ENCODE results near the gene AMN1.
"Not testable (repeated sequence)": the region's sequence is repeated elsewhere in the genome, so short reads cannot be mapped to it uniquely, and the experiment has no call there.

Gene AMN1

DNA sequence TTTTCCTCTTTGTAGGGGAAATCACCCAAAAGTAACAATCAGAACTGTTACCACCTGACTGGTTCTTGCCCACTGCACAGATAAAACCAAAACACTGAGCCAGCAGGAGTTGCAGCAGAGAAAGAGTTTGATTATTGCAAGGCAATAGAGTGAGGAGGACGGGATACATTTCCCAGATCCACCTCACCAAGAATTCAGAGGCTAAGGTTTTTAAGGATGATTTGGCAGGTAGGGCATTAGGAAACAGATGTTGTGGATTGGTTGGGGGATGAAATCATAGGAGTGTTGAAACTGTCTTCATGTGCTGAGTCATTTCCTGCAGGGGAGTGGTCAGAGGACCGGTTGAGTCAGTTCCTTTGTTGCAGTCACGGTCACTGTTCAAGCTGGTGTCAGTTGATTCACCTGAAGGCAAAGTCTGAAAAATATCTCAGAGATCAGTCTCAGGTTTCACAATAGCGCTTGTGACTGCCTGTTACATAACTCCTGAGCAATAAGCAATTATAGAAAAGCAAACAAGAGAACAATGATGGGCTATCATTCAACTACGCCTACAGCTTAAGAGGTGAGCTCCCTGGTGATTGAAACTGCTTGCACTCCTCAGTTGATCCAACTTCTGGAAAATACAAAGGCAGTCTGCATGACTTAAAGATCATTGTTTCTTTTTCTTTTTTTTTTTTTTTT, 20.3 kb upstream of the AMN1 start:
- Histone ChIP-seq H3K9me2 (replicated peaks; ENCODE audit: insufficient read depth, low read length) (no peaks in the 10 kb centered on the region), H3K27me3 (replicated peaks; ENCODE audit: insufficient read depth, low read length) (no peaks in the 10 kb centered on the region), H3K4me3 (ENCODE audit: low read length) (no peak overlapping the region), H3K4me2 (ENCODE audit: low read depth, low read length) (no peak overlapping the region), H3F3A (ENCODE audit: insufficient read depth, low read length) (peaks cover 27% of the 10 kb centered on the region), H3K79me2 (ENCODE audit: low read length) (no peaks in the 10 kb centered on the region), H3K36me3 (replicated peaks; ENCODE audit: insufficient read depth, low read length) (no peaks in the 10 kb centered on the region), H3K9ac (ENCODE audit: low read length) (no peak overlapping the region), H3K4me1 (ENCODE audit: low read length) (peaks cover 30% of the 10 kb centered on the region), H3K27ac (ENCODE audit: low read length) (peak overlapping the region; percentile 46; the same call in 1 of the 2 replicates), H4K20me1 (ENCODE audit: insufficient read depth, low read length) (no peaks in the 10 kb centered on the region), H2AFZ (ENCODE audit: low read length) (0 out of 2 replicates have a peak overlapping the region, but pooled peaks have one; percentile 0), H3K9me3 (replicated peaks; ENCODE audit: insufficient read depth, low read length) (no peaks in the 10 kb centered on the region)
- TF ChIP-seq EZH2phosphoT487 (IDR thresholded peaks at IDR 0.05; ENCODE audit: low read length) (no peak), EZH2 (optimal IDR thresholded peaks at IDR 0.05; ENCODE audit: low read depth, low read length) (no peak)
- TF ChIP-seq, protein P1, sequence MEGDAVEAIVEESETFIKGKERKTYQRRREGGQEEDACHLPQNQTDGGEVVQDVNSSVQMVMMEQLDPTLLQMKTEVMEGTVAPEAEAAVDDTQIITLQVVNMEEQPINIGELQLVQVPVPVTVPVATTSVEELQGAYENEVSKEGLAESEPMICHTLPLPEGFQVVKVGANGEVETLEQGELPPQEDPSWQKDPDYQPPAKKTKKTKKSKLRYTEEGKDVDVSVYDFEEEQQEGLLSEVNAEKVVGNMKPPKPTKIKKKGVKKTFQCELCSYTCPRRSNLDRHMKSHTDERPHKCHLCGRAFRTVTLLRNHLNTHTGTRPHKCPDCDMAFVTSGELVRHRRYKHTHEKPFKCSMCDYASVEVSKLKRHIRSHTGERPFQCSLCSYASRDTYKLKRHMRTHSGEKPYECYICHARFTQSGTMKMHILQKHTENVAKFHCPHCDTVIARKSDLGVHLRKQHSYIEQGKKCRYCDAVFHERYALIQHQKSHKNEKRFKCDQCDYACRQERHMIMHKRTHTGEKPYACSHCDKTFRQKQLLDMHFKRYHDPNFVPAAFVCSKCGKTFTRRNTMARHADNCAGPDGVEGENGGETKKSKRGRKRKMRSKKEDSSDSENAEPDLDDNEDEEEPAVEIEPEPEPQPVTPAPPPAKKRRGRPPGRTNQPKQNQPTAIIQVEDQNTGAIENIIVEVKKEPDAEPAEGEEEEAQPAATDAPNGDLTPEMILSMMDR (IDR thresholded peaks at IDR 0.05; ENCODE audit: low read length), result no peak
- DNase-seq, result peak; percentile 90

DNA sequence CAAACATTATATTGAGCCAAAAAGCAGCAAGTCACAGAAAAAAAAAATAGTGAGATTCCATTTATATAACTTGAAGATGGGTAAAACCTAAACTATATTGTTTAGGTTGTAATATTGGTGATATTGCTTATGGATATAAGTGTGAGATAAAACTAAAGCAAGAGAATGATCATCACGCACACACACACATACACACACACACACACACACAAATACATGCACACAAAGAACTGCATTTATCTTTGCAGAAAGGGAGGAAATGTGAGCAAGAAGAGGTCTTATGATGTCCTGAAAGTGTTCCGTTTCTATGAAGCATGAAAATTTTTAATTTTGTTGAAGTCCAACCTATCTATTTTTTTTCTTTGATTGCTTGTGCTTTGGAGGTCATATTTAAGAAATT, 16.4 kb upstream of the AMN1 start:
- Histone ChIP-seq H3F3A (ENCODE audit: insufficient read depth, low read length) (peaks cover 8% of the 10 kb centered on the region), H3K27ac (ENCODE audit: low read length) (no peak overlapping the region), H3K4me1 (ENCODE audit: low read length) (peaks cover 15% of the 10 kb centered on the region), H3K9me2 (replicated peaks; ENCODE audit: insufficient read depth, low read length) (no peaks in the 10 kb centered on the region; the same call in 1 of the 2 replicates), H3K4me2 (ENCODE audit: low read depth, low read length) (no peak overlapping the region), H4K20me1 (ENCODE audit: insufficient read depth, low read length) (no peaks in the 10 kb centered on the region), H3K9me3 (replicated peaks; ENCODE audit: insufficient read depth, low read length) (no peaks in the 10 kb centered on the region), H3K79me2 (ENCODE audit: low read length) (no peaks in the 10 kb centered on the region), H2AFZ (ENCODE audit: low read length) (no peak overlapping the region), H3K4me3 (ENCODE audit: low read length) (no peak overlapping the region), H3K36me3 (replicated peaks; ENCODE audit: insufficient read depth, low read length) (no peaks in the 10 kb centered on the region), H3K27me3 (replicated peaks; ENCODE audit: insufficient read depth, low read length) (no peaks in the 10 kb centered on the region), H3K9ac (ENCODE audit: low read length) (no peak overlapping the region)
- no peak for DNase-seq
- TF ChIP-seq, protein P1 (IDR thresholded peaks at IDR 0.05; ENCODE audit: low read length), result no peak
- no peak for TF ChIP-seq EZH2 (optimal IDR thresholded peaks at IDR 0.05; ENCODE audit: low read depth, low read length)
- no peak for TF ChIP-seq EZH2phosphoT487 (IDR thresholded peaks at IDR 0.05; ENCODE audit: low read length)

DNA sequence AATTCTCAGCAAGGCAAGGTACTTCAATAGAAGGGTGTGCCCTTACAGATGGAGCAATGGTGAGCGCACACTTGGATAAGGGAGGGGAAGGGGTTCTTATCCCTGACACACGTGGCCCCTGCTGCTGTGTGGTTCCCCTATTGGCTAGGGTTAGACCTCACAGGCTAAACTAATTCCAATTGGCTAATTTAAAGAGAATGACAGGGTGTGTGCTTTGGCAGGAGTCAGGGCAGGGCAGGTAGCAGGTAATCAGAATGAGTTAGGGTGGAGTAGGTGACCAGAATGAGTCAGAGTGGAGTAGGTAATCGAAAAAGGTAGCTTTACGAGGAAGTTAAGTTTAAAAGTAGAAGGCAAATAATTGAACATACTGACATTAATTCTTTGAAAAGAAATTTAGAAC, 15.5 kb upstream of the AMN1 start:
- H3K79me2 ChIP-seq (ENCODE audit: low read length); H3F3A ChIP-seq (ENCODE audit: insufficient read depth, low read length); H3K27ac ChIP-seq (ENCODE audit: low read length); H3K9me2 ChIP-seq (replicated peaks; ENCODE audit: insufficient read depth, low read length); DNase-seq; H3K9me3 ChIP-seq (replicated peaks; ENCODE audit: insufficient read depth, low read length); H4K20me1 ChIP-seq (ENCODE audit: insufficient read depth, low read length); H3K4me2 ChIP-seq (ENCODE audit: low read depth, low read length); H3K36me3 ChIP-seq (replicated peaks; ENCODE audit: insufficient read depth, low read length); H2AFZ ChIP-seq (ENCODE audit: low read length); H3K27me3 ChIP-seq (replicated peaks; ENCODE audit: insufficient read depth, low read length); H3K9ac ChIP-seq (ENCODE audit: low read length); H3K4me3 ChIP-seq (ENCODE audit: low read length): not testable (repeated sequence)
- peaks cover 12% of the 10 kb centered on the region for H3K4me1 ChIP-seq (ENCODE audit: low read length)

DNA sequence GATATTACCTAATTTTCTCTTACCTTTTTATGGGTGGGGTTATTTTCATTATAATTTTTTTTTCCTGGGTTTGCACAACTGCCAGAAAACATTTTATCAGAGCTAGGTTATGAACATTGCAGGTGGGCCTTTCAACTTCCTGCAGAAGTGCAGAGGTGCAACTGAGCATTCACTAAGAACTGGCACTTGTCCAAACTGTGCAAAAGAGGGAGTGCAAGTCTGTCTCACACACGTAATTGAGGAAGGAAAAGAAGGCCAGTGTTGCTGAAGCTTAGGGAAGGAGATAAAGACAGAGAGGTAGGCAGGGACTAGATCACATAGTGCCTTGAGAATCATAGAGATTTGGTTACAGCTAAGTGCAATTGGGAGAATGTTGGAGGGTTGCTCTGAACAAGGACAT, 14.1 kb upstream of the AMN1 start:
- no peak for TF ChIP-seq EZH2 (optimal IDR thresholded peaks at IDR 0.05; ENCODE audit: low read depth, low read length)
- no peak for TF ChIP-seq EZH2phosphoT487 (IDR thresholded peaks at IDR 0.05; ENCODE audit: low read length)
- TF ChIP-seq, protein P1 (IDR thresholded peaks at IDR 0.05; ENCODE audit: low read length), result no peak

More for the DNA sequence above, 14.1 kb upstream of the AMN1 start:
- Histone ChIP-seq H2AFZ (ENCODE audit: low read length) (no peak overlapping the region), H3K9me2 (replicated peaks; ENCODE audit: insufficient read depth, low read length) (no peaks in the 10 kb centered on the region; the same call in 1 of the 2 replicates), H3K27ac (ENCODE audit: low read length) (no peak overlapping the region), H3K4me2 (ENCODE audit: low read depth, low read length) (no peak overlapping the region), H3K9me3 (replicated peaks; ENCODE audit: insufficient read depth, low read length) (no peaks in the 10 kb centered on the region), H3K9ac (ENCODE audit: low read length) (no peak overlapping the region), H4K20me1 (ENCODE audit: insufficient read depth, low read length) (no peaks in the 10 kb centered on the region), H3K79me2 (ENCODE audit: low read length) (no peaks in the 10 kb centered on the region), H3K36me3 (replicated peaks; ENCODE audit: insufficient read depth, low read length) (no peaks in the 10 kb centered on the region), H3F3A (ENCODE audit: insufficient read depth, low read length) (no peaks in the 10 kb centered on the region), H3K27me3 (replicated peaks; ENCODE audit: insufficient read depth, low read length) (no peaks in the 10 kb centered on the region), H3K4me3 (ENCODE audit: low read length) (no peak overlapping the region), H3K4me1 (ENCODE audit: low read length) (peaks cover 5% of the 10 kb centered on the region; the same call in 1 of the 2 replicates)
- DNase-seq, result peak; percentile 38
